Astrocyte of the hippocampus (primary cell): ENCODE data around the gene S100A1.

ENCODE experiments used
- DNase-seq: peaks from one replicate; pipeline ENCODE4 v3.0.0; 2011; ENCODE audit warnings: low read depth, low spot score

The S100A1 gene

GRCh38 chr1:153610334-153610733, 17.9 kb upstream of the S100A1 start:
- peak; percentile 25 for DNase-seq

- peak; percentile 28 for DNase-seq
These were observed 17.4 kb upstream of the S100A1 start for GRCh38 chr1:153610811-153611301.

- no peak for DNase-seq
These were observed 16.9 kb upstream of the S100A1 start for GRCh38 chr1:153611356-153611755.

- DNase-seq = peak; percentile 56
These were observed 16.0 kb upstream of the S100A1 start for GRCh38 chr1:153612111-153612754.

GRCh38 chr1:153612755-153613331, 15.4 kb upstream of the S100A1 start, which contains the start of gene S100A16:
Gene S100A16 (minus strand): TSS chr1:153613137. CDS start chr1:153608151, 4,986 bp downstream.
- peak; percentile 88 for DNase-seq

GRCh38 chr1:153613406-153613805, 14.8 kb upstream of the S100A1 start:
- DNase-seq = no peak

- no peak for DNase-seq
These were observed 13.9 kb upstream of the S100A1 start for GRCh38 chr1:153614189-153614900.

GRCh38 chr1:153614906-153615305, 13.3 kb upstream of the S100A1 start:
- DNase-seq = no peak

- DNase-seq = no peak
These were observed 12.8 kb upstream of the S100A1 start for GRCh38 chr1:153615406-153615805.

- no peak for DNase-seq
These were observed 11.9 kb upstream of the S100A1 start, which contains the start of gene S100A14 for GRCh38 chr1:153616144-153616916. Gene S100A14 (minus strand): TSS chr1:153616325. CDS start chr1:153615858, 467 bp downstream.

GRCh38 chr1:153616917-153617311, 11.3 kb upstream of the S100A1 start:
- DNase-seq = no peak

GRCh38 chr1:153617663-153618062, 10.6 kb upstream of the S100A1 start:
- peak; percentile 83 for DNase-seq

GRCh38 chr1:153619171-153619570, 9.1 kb upstream of the S100A1 start:
- no peak for DNase-seq

- DNase-seq = no peak
These were observed 5.1 kb upstream of the S100A1 start for GRCh38 chr1:153623101-153623500.

GRCh38 chr1:153624965-153625611, 3.1 kb upstream of the S100A1 start:
- no peak for DNase-seq

GRCh38 chr1:153626477-153626903, 1.7 kb upstream of the S100A1 start:
- DNase-seq = no peak

GRCh38 chr1:153626904-153627714, 1.1 kb upstream of the S100A1 start, which contains the start of gene S100A13:
Gene S100A13 (minus strand): TSS chr1:153627505. CDS start chr1:153626472, 1,033 bp downstream.
- peak; percentile 95 for DNase-seq

GRCh38 chr1:153628638-153629342, 556 bp downstream of the S100A1 start:
- no peak for DNase-seq

- no peak for DNase-seq
These were observed 1.1 kb downstream of the S100A1 start for GRCh38 chr1:153629343-153629665.

- DNase-seq = peak; percentile 63
These were observed 1.7 kb downstream of the S100A1 start for GRCh38 chr1:153629971-153630370.
